AG04450 (cell line): ENCODE results near the gene HLTF. TPM values are rescaled to one million over a fixed set of nuclear protein-coding genes. Genes with fewer than 3 reads are reported as not detected.

ENCODE experiments used
- CTCF ChIA-PET: fragments of 300-600, 350-600 bp; formaldehyde crosslinking; extraction: SDS; loops from one replicate; lab custom pipeline; 2022; ENCODE audit warnings: antibody characterized with exemption, inconsistent platforms; lab: Charles Lee
- POLR2A ChIA-PET: fragments of 350-600 bp; formaldehyde crosslinking; extraction: SDS; loops from one replicate; lab custom pipeline; 2021; ENCODE audit warnings: antibody characterized with exemption, inconsistent platforms; lab: Yijun Ruan, JAX
- DNase-seq: peaks from one replicate; pipeline ENCODE4 v3.0.0-alpha.2; 2011; ENCODE audit warnings: low read depth, low spot score
- H3K27ac ChIP-seq: one replicate; pipeline ENCODE4 v1.5.1; 2012; ENCODE audit warnings: low read depth, low read length, control low read depth
- H3K27me3 ChIP-seq: one replicate; pipeline ENCODE4 v1.6.0; 2012; ENCODE audit warnings: low read length; ENCODE audit not compliant: control insufficient read depth, insufficient read depth
- H3K4me3 ChIP-seq: 2 replicates; pipeline ENCODE4 v1.5.1; 2011; ENCODE audit warnings: mild to moderate bottlenecking, low read depth, low read length, control low read depth
- H3K9me3 ChIP-seq: 2 replicates; pipeline ENCODE4 v1.5.1; 2012; ENCODE audit warnings: low read length; ENCODE audit not compliant: control insufficient read depth, insufficient read depth
- polyA plus RNA-seq: library from polyadenylated mRNA; depleted of rRNA; stranded (reverse); fragments of >200 nt; gene quantifications from 2 replicates; pipeline ENCODE4 v1.2.3, GENCODE V29; 2011
- TF ChIP-seq, protein P1 (sequence below): IDR thresholded peaks from 2 replicates; pipeline ENCODE4 v1.5.1; 2011; ENCODE audit warnings: low read depth, low read length, control low read depth, inconsistent platforms

The HLTF gene
- polyA plus RNA-seq, 1 experiment: 30.5 TPM

DNA sequence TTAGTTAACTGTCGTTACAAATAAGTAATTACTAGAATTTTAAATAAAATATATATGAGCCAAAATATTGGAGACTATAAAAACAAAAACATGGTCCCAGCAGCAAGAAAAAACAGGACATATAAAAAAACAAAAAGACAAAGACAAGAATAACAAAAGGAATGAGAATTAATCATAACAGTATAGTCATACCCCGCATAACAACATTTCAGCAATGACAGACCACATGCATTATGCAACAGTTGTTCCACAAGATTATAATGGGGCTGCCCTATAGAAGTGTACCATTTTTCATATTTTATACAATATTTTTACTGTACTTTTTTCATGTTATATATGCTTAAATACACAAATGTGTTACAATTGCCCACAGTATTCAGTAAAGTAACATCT lies 5.6 kb downstream of the HLTF start:
- TF ChIP-seq, protein P1, sequence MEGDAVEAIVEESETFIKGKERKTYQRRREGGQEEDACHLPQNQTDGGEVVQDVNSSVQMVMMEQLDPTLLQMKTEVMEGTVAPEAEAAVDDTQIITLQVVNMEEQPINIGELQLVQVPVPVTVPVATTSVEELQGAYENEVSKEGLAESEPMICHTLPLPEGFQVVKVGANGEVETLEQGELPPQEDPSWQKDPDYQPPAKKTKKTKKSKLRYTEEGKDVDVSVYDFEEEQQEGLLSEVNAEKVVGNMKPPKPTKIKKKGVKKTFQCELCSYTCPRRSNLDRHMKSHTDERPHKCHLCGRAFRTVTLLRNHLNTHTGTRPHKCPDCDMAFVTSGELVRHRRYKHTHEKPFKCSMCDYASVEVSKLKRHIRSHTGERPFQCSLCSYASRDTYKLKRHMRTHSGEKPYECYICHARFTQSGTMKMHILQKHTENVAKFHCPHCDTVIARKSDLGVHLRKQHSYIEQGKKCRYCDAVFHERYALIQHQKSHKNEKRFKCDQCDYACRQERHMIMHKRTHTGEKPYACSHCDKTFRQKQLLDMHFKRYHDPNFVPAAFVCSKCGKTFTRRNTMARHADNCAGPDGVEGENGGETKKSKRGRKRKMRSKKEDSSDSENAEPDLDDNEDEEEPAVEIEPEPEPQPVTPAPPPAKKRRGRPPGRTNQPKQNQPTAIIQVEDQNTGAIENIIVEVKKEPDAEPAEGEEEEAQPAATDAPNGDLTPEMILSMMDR: no peak
- no peak overlapping the region for H3K27ac ChIP-seq
- no peaks in the 10 kb centered on the region for H3K27me3 ChIP-seq
- CTCF ChIA-PET: no interaction called here
- no peaks in the 10 kb centered on the region for H3K9me3 ChIP-seq
- POLR2A ChIA-PET: no interaction called here
- no peak for DNase-seq
- no peak overlapping the region for H3K4me3 ChIP-seq

DNA sequence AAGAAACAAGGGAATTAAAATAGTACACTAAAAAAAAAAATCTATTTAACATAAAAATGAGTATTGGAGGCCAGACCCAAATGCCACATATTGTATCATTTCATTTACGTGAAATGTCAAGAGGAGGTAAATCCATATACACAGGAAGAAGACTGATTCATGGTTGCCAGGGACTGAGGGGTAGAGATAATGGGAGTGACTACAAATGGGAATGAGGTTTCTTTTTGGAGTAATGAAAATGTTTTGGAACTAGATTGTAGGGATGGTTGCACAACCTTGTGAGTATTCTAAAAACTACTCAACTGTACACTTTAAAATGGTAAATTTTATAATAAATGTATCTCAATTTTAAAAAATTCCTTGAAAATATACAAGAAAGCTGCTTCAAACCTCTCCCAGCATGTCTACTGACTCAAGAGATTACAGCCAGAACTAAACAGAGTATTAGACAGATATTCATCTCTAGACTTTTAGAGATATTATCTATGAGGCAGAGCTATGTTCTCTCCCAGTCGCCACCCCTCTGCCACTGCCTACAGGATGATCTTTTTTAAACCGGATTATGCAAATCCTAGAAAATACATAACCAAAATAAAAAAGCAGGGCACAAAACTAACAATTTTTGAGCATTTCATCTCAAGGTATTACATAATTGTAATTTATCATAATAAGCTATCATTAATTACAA lies 6.2 kb downstream of the HLTF start:
- CTCF ChIA-PET: no interaction called here
- DNase-seq: no peak

DNA sequence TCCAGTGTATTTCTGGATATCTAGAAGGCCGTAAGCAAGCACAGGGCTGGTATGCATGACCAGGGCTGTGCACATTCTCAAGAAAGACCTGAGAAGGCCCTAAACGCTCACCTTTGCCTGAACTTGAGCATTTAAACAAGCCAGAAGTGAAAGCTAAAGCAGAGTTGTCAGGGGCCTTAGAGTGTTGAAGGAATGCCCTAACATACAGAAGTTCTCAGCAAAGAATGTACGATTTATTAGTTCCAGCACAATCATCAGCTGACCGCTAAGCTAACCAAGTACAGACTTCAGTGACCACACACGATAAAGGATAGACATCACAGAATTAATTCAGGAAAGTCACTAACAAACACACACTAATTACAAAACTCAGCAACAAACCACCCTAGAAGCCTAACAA lies 8.7 kb downstream of the HLTF start:
- CTCF ChIA-PET: interaction anchor here (2.0 to 2.3 kb wide), 2 partner anchors 43 to 123 kb away, joined by 9 to 12 read pairs; no protein-coding TSS in a partner anchor
- POLR2A ChIA-PET: no interaction called here

More for the DNA sequence above, 6.2 kb downstream of the HLTF start:
- Histone ChIP-seq H3K4me3 (no peak overlapping the region), H3K27ac (no peak overlapping the region), H3K27me3 (no peaks in the 10 kb centered on the region), H3K9me3 (no peaks in the 10 kb centered on the region)
- TF ChIP-seq, protein P1: no peak
- POLR2A ChIA-PET: no interaction called here

GRCh38 chr3:149067883-149068282 lies 18.4 kb downstream of the HLTF start:
- POLR2A ChIA-PET: no interaction called here
- TF ChIP-seq, protein P1: no peak
- Histone ChIP-seq H3K27me3 (no peaks in the 10 kb centered on the region), H3K4me3 (no peak overlapping the region), H3K27ac (no peak overlapping the region), H3K9me3 (no peaks in the 10 kb centered on the region)
- DNase-seq: no peak
- CTCF ChIA-PET: no interaction called here

More for the DNA sequence above, 8.7 kb downstream of the HLTF start:
- Histone ChIP-seq H3K27ac (no peak overlapping the region), H3K9me3 (no peaks in the 10 kb centered on the region), H3K27me3 (no peaks in the 10 kb centered on the region), H3K4me3 (no peak overlapping the region)
- TF ChIP-seq, protein P1: no peak
- peak; percentile 10 for DNase-seq

GRCh38 chr3:149061776-149062175 lies 24.6 kb downstream of the HLTF start:
- DNase-seq: no peak
- ChIA-PET POLR2A (interaction anchor here (0.7 kb wide), 1 partner anchor 96 kb away, joined by 3 read pairs; no protein-coding TSS in a partner anchor), CTCF (no interaction called here)
- H3K9me3 ChIP-seq: no peaks in the 10 kb centered on the region
- TF ChIP-seq, protein P1: no peak
- no peak overlapping the region for H3K4me3 ChIP-seq
- no peaks in the 10 kb centered on the region for H3K27me3 ChIP-seq
- H3K27ac ChIP-seq: no peak overlapping the region
